Activated CD4-positive, alpha-beta T cell treated with anti-CD3 and anti-CD28 coated beads, Interleukin-2, amount 10 ng/mL, durations not matched to agents 24 days and 14 days (primary cell): Measurements from ENCODE around the gene SPRR4. TPM values are rescaled to one million over a fixed set of nuclear protein-coding genes. Genes with fewer than 3 reads are reported as not detected.
"Not testable (repeated sequence)": the region's sequence is repeated elsewhere in the genome, so short reads cannot be mapped to it uniquely, and the experiment has no call there.

Source experiments
- DNase-seq: peaks from one replicate; pipeline ENCODE4 v3.0.0; 2022
- H3K27ac Mint-ChIP-seq: one replicate; pipeline ENCODE4 v1.8.0; 2022; ENCODE audit warnings: mild to moderate bottlenecking, mixed read lengths
- H3K27me3 Mint-ChIP-seq: one replicate; pipeline ENCODE4 v1.8.0; 2022; ENCODE audit warnings: mixed read lengths
- H3K36me3 Mint-ChIP-seq: one replicate; pipeline ENCODE4 v1.8.0; 2022; ENCODE audit warnings: low read depth, mild to moderate bottlenecking, mixed read lengths
- H3K4me1 Mint-ChIP-seq: one replicate; pipeline ENCODE4 v1.8.0; 2021; ENCODE audit warnings: mixed read lengths
- H3K4me3 Mint-ChIP-seq: one replicate; pipeline ENCODE4 v1.8.0; 2022; ENCODE audit warnings: mild to moderate bottlenecking, moderate library complexity, mixed read lengths
- H3K9me3 Mint-ChIP-seq: one replicate; pipeline ENCODE4 v1.8.0; 2021; ENCODE audit warnings: mixed read lengths
- intact Hi-C: fragments of 100-400 bp; cut with micrococcal nuclease; formaldehyde crosslinking; loops from one replicate; pipeline ENCODE4 v1.15.1; 2023
- total RNA-seq: library from RNA; stranded (reverse); gene quantifications from 2 replicates; pipeline ENCODE4 v1.2.3, GENCODE V29; 2022

Gene SPRR4
- total RNA-seq, 1 donor from 2014 or later: not detected

- intact Hi-C loops, H3K4me1 Mint-ChIP-seq, H3K36me3 Mint-ChIP-seq, H3K27ac Mint-ChIP-seq, H3K27me3 Mint-ChIP-seq, H3K4me3 Mint-ChIP-seq, DNase-seq, H3K9me3 Mint-ChIP-seq: not testable (repeated sequence)
Measured at GRCh38 chr1:153011235-153011758, 40.8 kb downstream of the SPRR4 start.

GRCh38 chr1:153021829-153022228 lies 51.4 kb downstream of the SPRR4 start:
- intact Hi-C loops, H3K27ac Mint-ChIP-seq, H3K4me3 Mint-ChIP-seq, H3K36me3 Mint-ChIP-seq, H3K9me3 Mint-ChIP-seq, DNase-seq, H3K4me1 Mint-ChIP-seq: not testable (repeated sequence)
- H3K27me3 Mint-ChIP-seq: peaks cover 12% of the 10 kb centered on the region

Other genes with a start within 250 kb of the SPRR4 start
- not detected in 2 replicates for gene KPRP, start 212.6 kb upstream of the SPRR4 start, total RNA-seq
- not detected in 2 replicates for gene LCE1F, start 195.5 kb upstream of the SPRR4 start, total RNA-seq
- gene LCE1E, start 184.4 kb upstream of the SPRR4 start, total RNA-seq: not detected in 2 replicates
- gene LCE1D, start 173.9 kb upstream of the SPRR4 start, total RNA-seq: not detected in 2 replicates
- gene LCE1C, start 164.0 kb upstream of the SPRR4 start, total RNA-seq: not detected in 2 replicates
- gene LCE1B, start 158.7 kb upstream of the SPRR4 start, total RNA-seq: not detected in 2 replicates
- gene LCE1A, start 143.2 kb upstream of the SPRR4 start, total RNA-seq: not detected in 2 replicates
- not detected in 2 replicates for gene LCE6A, start 127.8 kb upstream of the SPRR4 start, total RNA-seq
- gene LCE7A, start 110.7 kb upstream of the SPRR4 start, total RNA-seq: not detected in 2 replicates
- not detected in 2 replicates for gene SMCP, start 92.3 kb upstream of the SPRR4 start, total RNA-seq
- gene IVL, start 62.1 kb upstream of the SPRR4 start, total RNA-seq: not detected in 2 replicates
- gene SPRR5, start 23.4 kb upstream of the SPRR4 start, total RNA-seq: not detected in 2 replicates
- not detected in 2 replicates for gene SPRR1A, start 13.4 kb downstream of the SPRR4 start, total RNA-seq
- not detected in 2 replicates for gene SPRR3, start 31.1 kb downstream of the SPRR4 start, total RNA-seq
- gene SPRR1B, start 60.6 kb downstream of the SPRR4 start, total RNA-seq: not detected in 2 replicates
- not detected in 2 replicates for gene SPRR2D, start 70.5 kb downstream of the SPRR4 start, total RNA-seq
- gene SPRR2A, start 86.9 kb downstream of the SPRR4 start, total RNA-seq: not detected in 2 replicates
- gene SPRR2B, start 101.0 kb downstream of the SPRR4 start, total RNA-seq: not detected in 2 replicates
- not detected in 2 replicates for gene SPRR2E, start 123.9 kb downstream of the SPRR4 start, total RNA-seq
- not detected in 2 replicates for gene SPRR2F, start 142.9 kb downstream of the SPRR4 start, total RNA-seq
- not detected in 2 replicates for gene SPRR2G, start 180.2 kb downstream of the SPRR4 start, total RNA-seq
- gene LELP1, start 232.8 kb downstream of the SPRR4 start, total RNA-seq: not detected in 2 replicates
- not detected in 2 replicates for gene PRR9, start 246.9 kb downstream of the SPRR4 start, total RNA-seq